H1 (cell line): Measurements from ENCODE around the gene ARNT2. TPM values are rescaled to one million over a fixed set of nuclear protein-coding genes. Genes with fewer than 3 reads are reported as not detected.

ENCODE experiments used
- BACH1 ChIP-seq: IDR thresholded peaks from 2 replicates; pipeline ENCODE4 v1.6.1; 2012; ENCODE audit warnings: low read length, improper control_type of control experiment
- CHD7 ChIP-seq: fragments of 300-600 bp; sonication (generic); IDR thresholded peaks from 2 replicates; pipeline ENCODE4 v1.7.1; 2012; ENCODE audit warnings: low read length, moderate library complexity, mild to moderate bottlenecking, inconsistent platforms; ENCODE audit not compliant: insufficient replicate concordance
- CTBP2 ChIP-seq: IDR thresholded peaks from 2 replicates; pipeline ENCODE4 v1.7.0; 2011; ENCODE audit warnings: borderline replicate concordance, mild to moderate bottlenecking, moderate library complexity, mixed read lengths, low read length; ENCODE audit not compliant: insufficient read depth, insufficient read length
- polyA plus RNA-seq, 7 experiments: library from polyadenylated mRNA; depleted of rRNA in 3 of 7; stranded (reverse) in 5 of 7; unstranded in 2 of 7; fragments of >200 nt in 5 of 7; fragments of 200-250 nt in 2 of 7; gene quantifications; 1 replicate in 5 of 7; 2 replicates in 1 of 7; 4 replicates in 1 of 7; pipeline versions ENCODE4 v1.2.1 to v1.2.3, GENCODE V29; 2011 to 2013; ENCODE audit warnings: missing spikeins in 2 of 7, mixed read lengths in 2 of 7
- total RNA-seq: library from RNA; stranded (reverse); fragmentation: NEBNext Ultra II Directional; extraction: Animal tissue kit (Norgen Biotek cat#: 25700); gene quantifications from 2 replicates; pipeline ENCODE4 v1.2.1, GENCODE V29; 2021

Gene ARNT2
- total and polyA plus RNA-seq, 2 of the 8 experiments (the other 6 are each of a cell fraction or from before 2014, with no cell fraction given), result 9.5 to 14.6 TPM

- TF ChIP-seq CHD7 (no peak), CTBP2 (no peak), BACH1 (no peak)
- TF ChIP-seq, all 59 proteins: peak for 0
Measured at GRCh38 chr15:80440024-80440423, 35.8 kb downstream of the ARNT2 start (continued).
